ENCODE data around the gene SCAI. TPM values are rescaled to one million over a fixed set of nuclear protein-coding genes. Genes with fewer than 3 reads are reported as not detected.
"Not testable (repeated sequence)": the region's sequence is repeated elsewhere in the genome, so short reads cannot be mapped to it uniquely, and the experiment has no call there.

Gene SCAI
- total RNA-seq, 2 donors from 2014 or later: 6.7 to 7.6 TPM

GRCh38 chr9:125110464-125110863 is 32.9 kb downstream of the SCAI start:
- DNase-seq (no peak), ATAC-seq (no peak)
- intact Hi-C loops (cut with DNase I): no loop called here
- no peaks in the 10 kb centered on the region for H3K9me3 ChIP-seq
- TF ChIP-seq CTCF (IDR thresholded peaks at IDR 0.05) (no peak), POLR2A (IDR thresholded peaks at IDR 0.05) (no peak)
- H3K36me3 ChIP-seq (replicated peaks in 1 of 2; ENCODE audit: insufficient read depth in 1 of 2, low read depth in 2 of 2): no peaks in the 10 kb centered on the region
- H3K27ac ChIP-seq: no peak overlapping the region
- WGBS, 2 donors: 90 to 100% methylated on average over 2 of the region's 2 CpGs
- no peaks in the 10 kb centered on the region for H3K4me1 ChIP-seq
- no peak overlapping the region for H3K4me3 ChIP-seq
- H3K27me3 ChIP-seq: no peaks in the 10 kb centered on the region

GRCh38 chr9:125108541-125108940 is 34.8 kb downstream of the SCAI start:
- intact Hi-C loops (cut with DNase I); H3K9me3 ChIP-seq; H3K27me3 ChIP-seq; ATAC-seq; H3K4me3 ChIP-seq; H3K36me3 ChIP-seq (replicated peaks in 1 of 2; ENCODE audit: insufficient read depth in 1 of 2, low read depth in 2 of 2); DNase-seq; H3K27ac ChIP-seq; H3K4me1 ChIP-seq: not testable (repeated sequence)
- WGBS, 2 donors: 95 to 99% methylated on average over 10 to 14 of the region's 33 CpGs

GRCh38 chr9:125106285-125106893 is 36.9 kb downstream of the SCAI start:
- ATAC-seq: no peak
- no peaks in the 10 kb centered on the region for H3K9me3 ChIP-seq
- H3K36me3 ChIP-seq (replicated peaks in 1 of 2; ENCODE audit: insufficient read depth in 1 of 2, low read depth in 2 of 2): no peaks in the 10 kb centered on the region
- H3K27me3 ChIP-seq: no peaks in the 10 kb centered on the region
- H3K27ac ChIP-seq: no peak overlapping the region
- DNase-seq: no peak
- H3K4me3 ChIP-seq: no peak overlapping the region
- no peaks in the 10 kb centered on the region for H3K4me1 ChIP-seq
- intact Hi-C loops (cut with DNase I): no loop called here
- TF ChIP-seq CTCF (IDR thresholded peaks at IDR 0.05) (no peak), POLR2A (IDR thresholded peaks at IDR 0.05) (no peak)

GRCh38 chr9:125103770-125104460 is 39.4 kb downstream of the SCAI start:
- intact Hi-C loops (cut with DNase I): no loop called here
- peaks cover 12% of the 10 kb centered on the region for H3K4me1 ChIP-seq
- H3K9me3 ChIP-seq: no peaks in the 10 kb centered on the region
- H3K4me3 ChIP-seq: no peak overlapping the region
- TF ChIP-seq CTCF (IDR thresholded peaks at IDR 0.05): no peak
- TF ChIP-seq POLR2A (IDR thresholded peaks at IDR 0.05): no peak
- no peaks in the 10 kb centered on the region for H3K27me3 ChIP-seq
- ATAC-seq: no peak
- no peaks in the 10 kb centered on the region for H3K36me3 ChIP-seq (replicated peaks in 1 of 2; ENCODE audit: insufficient read depth in 1 of 2, low read depth in 2 of 2)
- 84% methylated on average over 3 of the region's 3 CpGs for WGBS, 2 donors
- DNase-seq: no peak
- H3K27ac ChIP-seq: no peak overlapping the region

GRCh38 chr9:125103021-125103420 is 40.3 kb downstream of the SCAI start:
- Histone ChIP-seq H3K4me1 (peaks cover 13% of the 10 kb centered on the region), H3K4me3 (no peak overlapping the region), H3K27me3 (no peaks in the 10 kb centered on the region), H3K27ac (no peak overlapping the region), H3K36me3 (replicated peaks in 1 of 2; ENCODE audit: insufficient read depth in 1 of 2, low read depth in 2 of 2) (no peaks in the 10 kb centered on the region), H3K9me3 (no peaks in the 10 kb centered on the region)
- no peak for TF ChIP-seq CTCF (IDR thresholded peaks at IDR 0.05)
- TF ChIP-seq POLR2A (IDR thresholded peaks at IDR 0.05): no peak
- 100% methylated on average over 1 of the region's 1 CpG for WGBS, 2 donors
- ATAC-seq: no peak
- intact Hi-C loops (cut with DNase I): no loop called here
- no peak for DNase-seq
